Bronchial epithelial cell (primary cell): Measurements from ENCODE around the gene FAM43B. TPM values are rescaled to one million over a fixed set of nuclear protein-coding genes. Genes with fewer than 3 reads are reported as not detected.
A peak's percentile ranks its signal among the peaks of the same experiment; 100 is the strongest.

ENCODE experiments used
- DNase-seq: peaks from one replicate; pipeline ENCODE4 v3.0.0-alpha.2; 2010; ENCODE audit warnings: low read depth
- FAIRE-seq: peaks from 2 replicates; lab custom pipeline; 2011; peaks lifted over from hg19 to GRCh38; lab: Jason Lieb, UNC
- H3K27me3 ChIP-seq: 2 replicates; pipeline ENCODE4 v1.5.1; 2011; ENCODE audit warnings: low read length; ENCODE audit not compliant: control insufficient read depth, insufficient read depth
- H3K36me3 ChIP-seq: 2 replicates; pipeline ENCODE4 v1.5.1; 2011; ENCODE audit warnings: low read length; ENCODE audit not compliant: control insufficient read depth, insufficient read depth
- H3K4me3 ChIP-seq: 2 replicates; pipeline ENCODE4 v1.5.1; 2011; ENCODE audit warnings: mild to moderate bottlenecking, low read depth, low read length, control low read depth
- total RNA-seq: library from RNA; depleted of rRNA; stranded (reverse); fragments of >200 nt; gene quantifications from 2 replicates; pipeline ENCODE4 v1.2.1, GENCODE V29; 2014
- TF ChIP-seq, protein P1 (sequence below): IDR thresholded peaks from 2 replicates; pipeline ENCODE4 v1.5.1; 2011; ENCODE audit warnings: mild to moderate bottlenecking, moderate library complexity, low read length, control low read depth, inconsistent platforms; ENCODE audit not compliant: insufficient read depth, severe bottlenecking

FAM43B gene
- total RNA-seq, 1 donor from 2014 or later: not detected

DNA sequence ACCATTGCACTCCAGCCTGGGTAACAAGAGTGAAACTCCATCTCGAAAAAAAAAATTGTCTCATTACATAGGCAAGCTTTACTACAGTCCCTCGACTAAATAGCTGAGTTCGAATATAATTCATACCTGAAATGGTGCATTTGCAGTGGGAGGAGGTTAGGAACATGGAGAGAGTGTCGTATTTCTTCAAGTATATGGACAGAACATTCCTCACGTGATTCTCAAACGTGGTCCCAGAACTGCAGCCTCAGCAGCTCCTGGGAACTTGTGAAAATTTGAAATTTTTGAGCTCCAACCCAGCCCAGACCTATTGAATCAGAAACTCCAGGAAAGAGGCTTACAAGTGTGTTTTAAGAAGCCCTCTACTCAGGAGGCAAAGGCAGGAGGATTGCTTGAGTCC is 43.7 kb downstream of the FAM43B start:
- no peak for FAIRE-seq
- no peak for DNase-seq
- Histone ChIP-seq H3K36me3 (no peaks in the 10 kb centered on the region), H3K4me3 (no peak overlapping the region), H3K27me3 (no peaks in the 10 kb centered on the region)
- TF ChIP-seq, protein P1, sequence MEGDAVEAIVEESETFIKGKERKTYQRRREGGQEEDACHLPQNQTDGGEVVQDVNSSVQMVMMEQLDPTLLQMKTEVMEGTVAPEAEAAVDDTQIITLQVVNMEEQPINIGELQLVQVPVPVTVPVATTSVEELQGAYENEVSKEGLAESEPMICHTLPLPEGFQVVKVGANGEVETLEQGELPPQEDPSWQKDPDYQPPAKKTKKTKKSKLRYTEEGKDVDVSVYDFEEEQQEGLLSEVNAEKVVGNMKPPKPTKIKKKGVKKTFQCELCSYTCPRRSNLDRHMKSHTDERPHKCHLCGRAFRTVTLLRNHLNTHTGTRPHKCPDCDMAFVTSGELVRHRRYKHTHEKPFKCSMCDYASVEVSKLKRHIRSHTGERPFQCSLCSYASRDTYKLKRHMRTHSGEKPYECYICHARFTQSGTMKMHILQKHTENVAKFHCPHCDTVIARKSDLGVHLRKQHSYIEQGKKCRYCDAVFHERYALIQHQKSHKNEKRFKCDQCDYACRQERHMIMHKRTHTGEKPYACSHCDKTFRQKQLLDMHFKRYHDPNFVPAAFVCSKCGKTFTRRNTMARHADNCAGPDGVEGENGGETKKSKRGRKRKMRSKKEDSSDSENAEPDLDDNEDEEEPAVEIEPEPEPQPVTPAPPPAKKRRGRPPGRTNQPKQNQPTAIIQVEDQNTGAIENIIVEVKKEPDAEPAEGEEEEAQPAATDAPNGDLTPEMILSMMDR: no peak

DNA sequence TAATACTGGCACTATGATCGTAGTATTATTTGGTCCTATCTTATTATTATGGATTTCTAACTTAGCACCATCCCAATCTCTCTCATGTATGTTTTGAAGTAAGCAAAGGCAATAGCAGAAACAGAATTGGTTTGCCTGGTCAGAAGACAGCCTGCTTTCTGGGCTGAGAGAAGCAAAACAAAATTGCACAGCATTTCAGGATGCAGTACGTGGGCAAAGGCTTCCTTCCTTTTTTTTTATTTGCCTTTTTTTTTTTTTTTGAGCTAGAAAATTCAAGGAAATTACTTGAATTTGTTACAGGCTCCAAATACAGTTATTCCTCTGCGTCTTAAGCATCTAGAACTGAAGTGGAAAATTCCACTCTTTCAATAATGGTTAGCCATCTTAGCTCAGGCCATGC is 45.3 kb downstream of the FAM43B start:
- Histone ChIP-seq H3K4me3 (no peak overlapping the region), H3K27me3 (no peaks in the 10 kb centered on the region), H3K36me3 (no peaks in the 10 kb centered on the region)
- FAIRE-seq (no peak), DNase-seq (no peak)
- TF ChIP-seq, protein P1: no peak

DNA sequence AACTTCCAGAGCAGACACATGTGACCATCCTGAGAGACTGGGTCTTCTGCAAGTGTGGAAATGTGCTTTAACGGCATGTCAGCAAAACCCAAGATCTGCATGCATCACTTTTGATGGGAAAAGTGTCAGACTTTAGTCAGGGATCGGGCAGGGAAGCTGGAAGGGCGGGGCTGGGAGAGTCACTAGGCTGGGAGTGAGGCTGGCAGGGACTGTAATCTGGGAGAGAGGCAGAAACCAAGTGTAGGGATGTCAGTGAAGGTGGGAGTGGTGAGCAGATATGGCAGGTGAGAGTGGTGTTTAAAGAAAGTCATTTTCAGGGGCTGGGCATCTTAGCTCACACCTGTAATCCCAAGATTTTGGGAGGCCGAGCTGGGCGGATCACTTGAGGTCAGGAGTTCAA is 47.8 kb downstream of the FAM43B start:
- Histone ChIP-seq H3K27me3 (no peaks in the 10 kb centered on the region), H3K4me3 (no peak overlapping the region), H3K36me3 (no peaks in the 10 kb centered on the region)
- DNase-seq: peak; percentile 47
- no peak for FAIRE-seq
- TF ChIP-seq, protein P1: no peak

DNA sequence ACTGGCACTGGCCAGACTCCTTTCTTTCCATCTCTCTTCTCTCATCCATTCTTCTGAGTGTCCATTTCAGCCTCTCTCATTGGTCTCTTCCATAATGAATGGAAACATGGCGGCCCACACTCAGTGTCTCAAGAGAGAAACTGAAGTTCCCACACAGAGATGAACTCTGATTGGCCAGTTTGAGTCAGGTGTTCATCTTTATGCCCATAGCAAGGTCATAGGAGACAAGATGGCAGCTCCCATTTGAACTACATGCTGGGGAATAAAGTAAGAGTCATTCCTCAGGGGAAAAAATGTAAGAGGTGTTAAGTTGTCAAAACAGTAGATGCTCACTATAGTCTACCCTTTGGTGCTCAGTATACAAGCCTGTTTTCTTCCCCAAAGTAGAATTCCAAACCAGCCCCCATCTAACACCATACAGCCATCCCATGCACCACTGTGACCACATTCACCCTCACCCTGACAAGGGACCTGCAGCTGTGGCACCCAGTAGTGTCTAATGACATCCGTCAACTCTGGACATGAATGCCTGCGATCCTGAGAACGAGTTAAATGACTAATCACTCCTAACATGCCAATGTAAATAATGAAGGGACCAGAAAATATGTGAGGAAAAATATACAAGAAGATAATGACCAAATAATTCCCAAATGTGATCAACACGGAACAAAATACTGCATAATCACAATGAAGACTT is 48.9 kb downstream of the FAM43B start:
- H3K4me3 ChIP-seq: no peak overlapping the region
- FAIRE-seq (no peak), DNase-seq (peak; percentile 74)
- no peaks in the 10 kb centered on the region for H3K36me3 ChIP-seq
- H3K27me3 ChIP-seq: no peaks in the 10 kb centered on the region
- TF ChIP-seq, protein P1: no peak

DNA sequence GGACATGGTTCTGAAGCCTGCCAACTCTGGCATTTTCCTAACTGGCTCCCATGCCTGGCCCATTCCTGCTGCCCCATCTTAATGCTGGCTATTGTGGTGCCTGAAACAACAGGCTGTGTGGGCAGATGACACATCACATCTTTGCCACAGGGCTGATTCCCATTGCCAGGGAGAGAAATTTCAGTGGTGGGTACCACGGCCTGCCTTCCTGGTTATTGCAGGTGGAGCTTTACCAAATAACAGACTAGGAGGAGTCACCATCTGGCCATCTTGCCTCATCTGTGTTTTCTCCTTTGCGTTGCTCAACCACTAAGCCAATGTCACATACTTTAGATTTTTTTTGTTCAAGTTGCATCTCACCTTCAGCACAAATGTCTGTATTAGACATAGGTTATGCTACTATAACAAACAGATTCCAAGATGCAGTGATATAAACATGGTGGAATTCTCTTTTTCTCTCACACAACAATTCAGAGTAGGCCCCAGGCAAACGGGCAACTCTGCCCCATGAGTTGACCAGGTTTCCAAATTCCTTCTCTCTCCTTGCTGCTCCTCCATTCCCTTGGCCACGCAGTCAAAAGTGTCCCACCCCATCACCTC is 50.6 kb downstream of the FAM43B start:
- Histone ChIP-seq H3K4me3 (no peak overlapping the region), H3K27me3 (no peaks in the 10 kb centered on the region), H3K36me3 (no peaks in the 10 kb centered on the region)
- DNase-seq (peak; percentile 80), FAIRE-seq (no peak)
- TF ChIP-seq, protein P1: no peak
